K562 (cell line): Measurements from ENCODE around the gene HOXC10. TPM values are rescaled to one million over a fixed set of nuclear protein-coding genes. Genes with fewer than 3 reads are reported as not detected.

ENCODE experiments used
- CEBPG ChIP-seq, 3 experiments: fragments of 200-800 bp in 1 of 3; sonication (Bioruptor generic) in 1 of 3; sonication (generic) in 1 of 3; formaldehyde crosslinking in 1 of 3; IDR thresholded peaks in 2 of 3; conservative IDR thresholded peaks in 1 of 3; 2 replicates each; pipeline versions ENCODE4 v1.6.1 to v1.8.0; 2016 to 2022; ENCODE audit warnings: missing compliant biosample characterization in 2 of 3, missing genetic modification characterization in 2 of 3, mild to moderate bottlenecking in 1 of 3, missing genetic modification reagents in 1 of 3
- CEBPZ ChIP-seq: fragments of 150-350 bp; IDR thresholded peaks from 2 replicates; pipeline ENCODE4 v1.6.1; 2014; ENCODE audit warnings: low read depth, mild to moderate bottlenecking, low read length, borderline replicate concordance
- CHCHD3 ChIP-seq: fragments of 250-450 bp; sonication (Bioruptor Pico); IDR thresholded peaks from 2 replicates; pipeline ENCODE4 v2.1.2; 2022; ENCODE audit warnings: mild to moderate bottlenecking
- CREM ChIP-seq: IDR thresholded peaks from 2 replicates; pipeline ENCODE4 v1.6.1; 2014; ENCODE audit warnings: antibody characterized with exemption, low read depth
- EWSR1 ChIP-seq: fragments of 450-650 bp; IDR thresholded peaks from 2 replicates; pipeline ENCODE4 v1.6.1; 2018; ENCODE audit warnings: borderline replicate concordance, mild to moderate bottlenecking, low read depth, moderate library complexity; ENCODE audit not compliant: partially characterized antibody
- ID3 ChIP-seq, 2 experiments: fragments of 250-450 bp in 1 of 2; fragments of 450-650 bp in 1 of 2; sonication (Bioruptor Pico) in 1 of 2; IDR thresholded peaks; 2 replicates each; pipeline versions ENCODE4 v1.6.1 to v1.8.0; 2016 to 2021; ENCODE audit warnings: mild to moderate bottlenecking in 2 of 2, moderate library complexity in 2 of 2, missing compliant biosample characterization in 1 of 2, missing genetic modification characterization in 1 of 2
- L3MBTL2 ChIP-seq: fragments of 450-650 bp; IDR thresholded peaks from 2 replicates; pipeline ENCODE4 v1.6.1; 2016; ENCODE audit warnings: mild to moderate bottlenecking, moderate library complexity
- LEF1 ChIP-seq: fragments of 450-650 bp; IDR thresholded peaks from 2 replicates; pipeline ENCODE4 v1.6.1; 2016; ENCODE audit warnings: mild to moderate bottlenecking
- MAFF ChIP-seq: IDR thresholded peaks from 2 replicates; pipeline ENCODE4 v1.6.1; 2012; ENCODE audit warnings: low read length, improper control_type of control experiment
- NFE2 ChIP-seq: IDR thresholded peaks from 2 replicates; pipeline ENCODE4 v1.6.1; 2014; ENCODE audit warnings: antibody characterized with exemption, low read depth
- NFIC ChIP-seq: fragments of 450-650 bp; IDR thresholded peaks from 2 replicates; pipeline ENCODE4 v1.6.1; 2017; ENCODE audit warnings: mild to moderate bottlenecking, inconsistent platforms
- NRF1 ChIP-seq, 2 experiments: fragments of 450-650 bp; IDR thresholded peaks in 1 of 2; conservative IDR thresholded peaks in 1 of 2; 2 replicates each; pipeline ENCODE4 v1.6.1; 2014; ENCODE audit warnings: mild to moderate bottlenecking in 2 of 2
- PYGO2 ChIP-seq: fragments of 450-650 bp; IDR thresholded peaks from 2 replicates; pipeline ENCODE4 v1.6.1; 2016; ENCODE audit warnings: mild to moderate bottlenecking, missing genetic modification characterization, moderate library complexity, missing compliant biosample characterization
- TAF1 ChIP-seq: IDR thresholded peaks from 2 replicates; pipeline ENCODE4 v1.6.1; 2011; ENCODE audit warnings: mild to moderate bottlenecking, low read length, moderate library complexity; ENCODE audit not compliant: insufficient read depth, control insufficient read depth, severe bottlenecking; ENCODE audit errors: extremely low read depth
- ZC3H4 ChIP-seq: sonication (generic); formaldehyde crosslinking; IDR thresholded peaks from 2 replicates; pipeline ENCODE4 v1.9.0; 2021; ENCODE audit warnings: missing genetic modification reagents, borderline replicate concordance
- ZNF263 ChIP-seq: sonication (generic); formaldehyde crosslinking; IDR thresholded peaks from 2 replicates; pipeline ENCODE4 v1.8.0; 2022; ENCODE audit warnings: mild to moderate bottlenecking, missing genetic modification reagents, borderline replicate concordance
- ZNF561 ChIP-seq: fragments of 450-650 bp; formaldehyde crosslinking; conservative IDR thresholded peaks from 2 replicates; pipeline ENCODE4 v1.4.0; 2020; ENCODE audit warnings: mild to moderate bottlenecking, moderate library complexity
- polyA plus RNA-seq, 8 experiments: library from polyadenylated mRNA; depleted of rRNA in 4 of 8; stranded (reverse) in 5 of 8; unstranded in 3 of 8; fragments of >200 nt; fragmentation: Nextera tagmentation in 2 of 8; fragmentation: Illumina TruSeq in 1 of 8; extraction: Ambion mirVana in 2 of 8; extraction: Trizol in 1 of 8; gene quantifications; 2 replicates each; pipeline versions ENCODE4 v1.2.1 to v1.2.3, GENCODE V29; 2011 to 2014; ENCODE audit warnings: inconsistent platforms in 1 of 8, missing spikeins in 1 of 8
- total RNA-seq, 7 experiments: library from RNA; depleted of rRNA in 6 of 7; stranded (reverse); fragments of >200 nt in 6 of 7; fragmentation: Illumina TruSeq in 2 of 7; extraction: Trizol in 2 of 7; gene quantifications; 2 replicates each; pipeline versions ENCODE4 v1.2.1 to v1.2.3, GENCODE V29; 2011 to 2021; ENCODE audit warnings: low replicate concordance in 1 of 7
- TF ChIP-seq, protein P1 (sequence below): fragments of 450-650 bp; IDR thresholded peaks from 2 replicates; pipeline ENCODE4 v1.6.1; 2017; ENCODE audit warnings: antibody characterized with exemption, mild to moderate bottlenecking

The HOXC10 gene
- total and polyA plus RNA-seq, 9 of the 15 experiments (the other 6 are each of a cell fraction or from before 2014, with no cell fraction given) = 0.13 to 0.77 (median 0.35) TPM; not detected in 2

DNA sequence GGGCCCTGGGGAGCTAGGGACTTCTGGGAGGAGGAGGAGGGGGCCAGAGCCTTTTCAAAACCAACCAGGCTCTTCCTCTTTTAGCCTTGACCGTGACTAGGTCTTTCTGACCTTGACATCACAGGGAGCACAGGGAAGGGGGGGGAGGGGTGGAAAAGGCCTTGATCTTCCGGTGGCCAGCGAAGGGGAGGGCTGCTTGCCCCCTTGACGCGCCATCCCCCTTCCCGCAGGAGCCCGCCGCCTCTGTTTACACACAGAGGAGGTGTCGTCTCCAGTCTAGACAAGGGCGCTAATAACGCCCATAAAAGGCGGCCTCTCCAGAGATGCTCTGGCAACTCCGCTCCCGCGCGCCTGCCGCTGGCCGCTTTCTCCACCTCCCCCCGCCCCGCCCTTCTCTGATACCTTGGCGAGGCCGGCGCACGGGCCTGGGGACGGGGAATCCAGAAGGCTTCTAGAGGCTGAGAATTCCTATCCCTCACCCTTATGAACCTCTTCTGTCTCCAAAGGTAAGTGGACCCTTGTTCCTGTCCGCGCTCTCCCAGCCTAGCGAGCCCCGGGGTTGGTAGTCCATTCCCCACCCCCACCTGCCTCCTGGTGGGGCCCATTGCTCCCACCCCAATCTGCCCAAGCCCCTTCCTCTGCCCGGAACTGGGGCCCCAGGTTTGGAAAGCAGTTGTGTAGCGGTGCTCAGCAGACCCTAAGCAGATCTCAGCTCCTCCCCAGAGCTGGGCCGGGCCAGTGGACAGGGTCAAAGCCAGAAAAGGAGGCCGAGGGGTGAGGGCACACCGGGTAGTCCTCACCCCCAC lies 35.1 kb upstream of the HOXC10 start (continued):
- TF ChIP-seq ZNF263 (peak; percentile 52; the same call in 1 of the 2 replicates), CEBPZ (no peak), ZC3H4 (no peak), LEF1 (peak; percentile 67; the same call in 1 of the 2 replicates), ZNF561 (no peak), EWSR1 (no peak), L3MBTL2 (0 out of 2 replicates have a peak, but pooled peaks have one; percentile 29), CHCHD3 (CRISPR knock-in tag) (no peak), CEBPG (CRISPR knock-in tag; IDR thresholded peaks at IDR 0.05) (no peak), CEBPG (tag; conservative IDR thresholded peaks at IDR 0.05 in 1 of 2, IDR thresholded peaks at IDR 0.05 in 1 of 2) (no peak), PYGO2 (tag) (no peak), TAF1 (no peak), MAFF (0 out of 2 replicates have a peak, but pooled peaks have one; percentile 5), ID3 (CRISPR knock-in tag; IDR thresholded peaks at IDR 0.05) (no peak), ID3 (tag; IDR thresholded peaks at IDR 0.05) (no peak), CREM (peak; percentile 39; the same call in 1 of the 2 replicates), NRF1 (conservative IDR thresholded peaks at IDR 0.05 in 1 of 2, IDR thresholded peaks at IDR 0.05 in 1 of 2) (peak; percentile 59 to 64), NFE2 (peak; percentile 46; the same call in 1 of the 2 replicates), NFIC (no peak)
- TF ChIP-seq, protein P1, sequence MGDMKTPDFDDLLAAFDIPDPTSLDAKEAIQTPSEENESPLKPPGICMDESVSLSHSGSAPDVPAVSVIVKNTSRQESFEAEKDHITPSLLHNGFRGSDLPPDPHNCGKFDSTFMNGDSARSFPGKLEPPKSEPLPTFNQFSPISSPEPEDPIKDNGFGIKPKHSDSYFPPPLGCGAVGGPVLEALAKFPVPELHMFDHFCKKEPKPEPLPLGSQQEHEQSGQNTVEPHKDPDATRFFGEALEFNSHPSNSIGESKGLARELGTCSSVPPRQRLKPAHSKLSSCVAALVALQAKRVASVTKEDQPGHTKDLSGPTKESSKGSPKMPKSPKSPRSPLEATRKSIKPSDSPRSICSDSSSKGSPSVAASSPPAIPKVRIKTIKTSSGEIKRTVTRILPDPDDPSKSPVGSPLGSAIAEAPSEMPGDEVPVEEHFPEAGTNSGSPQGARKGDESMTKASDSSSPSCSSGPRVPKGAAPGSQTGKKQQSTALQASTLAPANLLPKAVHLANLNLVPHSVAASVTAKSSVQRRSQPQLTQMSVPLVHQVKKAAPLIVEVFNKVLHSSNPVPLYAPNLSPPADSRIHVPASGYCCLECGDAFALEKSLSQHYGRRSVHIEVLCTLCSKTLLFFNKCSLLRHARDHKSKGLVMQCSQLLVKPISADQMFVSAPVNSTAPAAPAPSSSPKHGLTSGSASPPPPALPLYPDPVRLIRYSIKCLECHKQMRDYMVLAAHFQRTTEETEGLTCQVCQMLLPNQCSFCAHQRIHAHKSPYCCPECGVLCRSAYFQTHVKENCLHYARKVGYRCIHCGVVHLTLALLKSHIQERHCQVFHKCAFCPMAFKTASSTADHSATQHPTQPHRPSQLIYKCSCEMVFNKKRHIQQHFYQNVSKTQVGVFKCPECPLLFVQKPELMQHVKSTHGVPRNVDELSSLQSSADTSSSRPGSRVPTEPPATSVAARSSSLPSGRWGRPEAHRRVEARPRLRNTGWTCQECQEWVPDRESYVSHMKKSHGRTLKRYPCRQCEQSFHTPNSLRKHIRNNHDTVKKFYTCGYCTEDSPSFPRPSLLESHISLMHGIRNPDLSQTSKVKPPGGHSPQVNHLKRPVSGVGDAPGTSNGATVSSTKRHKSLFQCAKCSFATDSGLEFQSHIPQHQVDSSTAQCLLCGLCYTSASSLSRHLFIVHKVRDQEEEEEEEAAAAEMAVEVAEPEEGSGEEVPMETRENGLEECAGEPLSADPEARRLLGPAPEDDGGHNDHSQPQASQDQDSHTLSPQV = no peak
